Measurements from ENCODE around the gene USP4. TPM values are rescaled to one million over a fixed set of nuclear protein-coding genes. Genes with fewer than 3 reads are reported as not detected.

Gene USP4
- total and polyA plus RNA-seq, 2 experiments from 2014 or later, result 16.9 to 20.3 TPM

GRCh38 chr3:49271047-49271446 lies 68.8 kb downstream of the USP4 start (continued):
- TF ChIP-seq ZNF462 (CRISPR knock-in tag; IDR thresholded peaks at IDR 0.05) (no peak), NANOG (IDR thresholded peaks at IDR 0.05; ENCODE audit: borderline replicate concordance) (no peak), CREB1 (CRISPR knock-in tag; IDR thresholded peaks at IDR 0.05; ENCODE audit: low read depth) (no peak), ZNF114 (CRISPR knock-in tag; IDR thresholded peaks at IDR 0.05) (no peak), JUNB (IDR thresholded peaks at IDR 0.05; ENCODE audit: unreplicated experiment) (no peak), ZNF331 (CRISPR knock-in tag; IDR thresholded peaks at IDR 0.05; ENCODE audit: low read depth) (no peak), EZH2phosphoT487 (IDR thresholded peaks at IDR 0.05; ENCODE audit: unreplicated experiment) (no peak), EZH2 (IDR thresholded peaks at IDR 0.05; ENCODE audit: low read depth, unreplicated experiment) (no peak), ETS1 (IDR thresholded peaks at IDR 0.05) (no peak)

GRCh38 chr3:49270156-49270500 lies 69.7 kb downstream of the USP4 start:
- Histone ChIP-seq H3F3A (replicated peaks; ENCODE audit: low read depth) (no peaks in the 10 kb centered on the region), H3K27me3 (ENCODE audit: insufficient read depth) (no peaks in the 10 kb centered on the region), H3K9me2 (ENCODE audit: insufficient read depth) (no peaks in the 10 kb centered on the region), H3K79me2 (replicated peaks; ENCODE audit: insufficient read depth) (no peaks in the 10 kb centered on the region), H2AFZ (no peak overlapping the region), H3K4me1 (ENCODE audit: insufficient read depth) (no peaks in the 10 kb centered on the region), H3K4me2 (no peak overlapping the region), H3K36me3 (ENCODE audit: insufficient read depth) (no peaks in the 10 kb centered on the region), H4K20me1 (replicated peaks; ENCODE audit: insufficient read depth) (no peaks in the 10 kb centered on the region), H3K27ac (ENCODE audit: low read depth) (no peak overlapping the region), H3K4me3 (no peak overlapping the region)
- peaks cover 5% of the 10 kb centered on the region for H3K27me3 Mint-ChIP-seq (ENCODE audit: insufficient read depth, low read depth, poor library complexity)
- no peak overlapping the region; the same call in 1 of the 2 replicates for H3K27ac Mint-ChIP-seq
- H3K4me3 Mint-ChIP-seq, result no peak overlapping the region
- TF ChIP-seq EZH2phosphoT487 (IDR thresholded peaks at IDR 0.05; ENCODE audit: unreplicated experiment) (no peak), ZNF114 (CRISPR knock-in tag; IDR thresholded peaks at IDR 0.05) (no peak), ZNF462 (CRISPR knock-in tag; IDR thresholded peaks at IDR 0.05) (no peak), JUNB (IDR thresholded peaks at IDR 0.05; ENCODE audit: unreplicated experiment) (no peak), EZH2 (IDR thresholded peaks at IDR 0.05; ENCODE audit: low read depth, unreplicated experiment) (no peak), NANOG (IDR thresholded peaks at IDR 0.05; ENCODE audit: borderline replicate concordance) (no peak)
- no peaks in the 10 kb centered on the region for H3K9me3 Mint-ChIP-seq
- DNase-seq (ENCODE audit: low spot score), result no peak
- H3K36me3 Mint-ChIP-seq (ENCODE audit: low read depth), result no peaks in the 10 kb centered on the region
- ATAC-seq, result no peak
- H3K4me1 Mint-ChIP-seq, result no peaks in the 10 kb centered on the region

Data from GM23338 (cell line).